Thyroid gland (tissue), 4 donors: ENCODE data around the gene SERINC2.

Experiments
- POLR2A ChIP-seq, 2 donors: fragments of 450-650 bp; IDR thresholded peaks; one replicate each; pipeline ENCODE4 v1.6.1; 2017; ENCODE audit warnings: antibody characterized with exemption in 2 of 2, mild to moderate bottlenecking in 2 of 2, moderate library complexity in 1 of 2
- TF ChIP-seq, protein P1 (sequence below), 6 experiments: fragments of 200-600 bp in 3 of 6; fragments of 450-650 bp in 3 of 6; sonication (generic) in 3 of 6; IDR thresholded peaks; one replicate each; pipeline ENCODE4 v1.5.1; 2016 to 2019; ENCODE audit warnings: antibody characterized with exemption in 6 of 6, mild to moderate bottlenecking in 2 of 6, inconsistent platforms in 1 of 6, moderate library complexity in 1 of 6

DNA sequence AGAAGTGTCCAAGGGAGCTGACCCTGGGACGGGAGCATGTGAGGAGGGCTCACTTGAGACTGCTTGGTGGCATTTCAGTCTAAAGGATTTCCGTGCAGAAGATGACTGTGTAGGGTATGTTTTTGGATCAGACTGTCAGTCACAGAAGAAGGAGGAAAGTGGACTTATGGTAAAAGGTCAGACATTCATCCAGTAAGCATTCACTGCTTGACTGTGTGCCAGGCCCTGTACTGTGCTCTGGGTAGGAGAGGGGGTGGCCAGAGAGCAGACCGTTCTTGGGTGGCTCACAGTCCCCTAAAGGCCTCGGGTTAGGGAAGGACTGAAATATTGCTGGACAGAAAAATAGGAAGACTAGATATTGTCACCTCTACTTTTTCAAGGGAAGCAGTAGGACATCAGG is 2.1 kb upstream of the SERINC2 start:
- TF ChIP-seq, protein P1, sequence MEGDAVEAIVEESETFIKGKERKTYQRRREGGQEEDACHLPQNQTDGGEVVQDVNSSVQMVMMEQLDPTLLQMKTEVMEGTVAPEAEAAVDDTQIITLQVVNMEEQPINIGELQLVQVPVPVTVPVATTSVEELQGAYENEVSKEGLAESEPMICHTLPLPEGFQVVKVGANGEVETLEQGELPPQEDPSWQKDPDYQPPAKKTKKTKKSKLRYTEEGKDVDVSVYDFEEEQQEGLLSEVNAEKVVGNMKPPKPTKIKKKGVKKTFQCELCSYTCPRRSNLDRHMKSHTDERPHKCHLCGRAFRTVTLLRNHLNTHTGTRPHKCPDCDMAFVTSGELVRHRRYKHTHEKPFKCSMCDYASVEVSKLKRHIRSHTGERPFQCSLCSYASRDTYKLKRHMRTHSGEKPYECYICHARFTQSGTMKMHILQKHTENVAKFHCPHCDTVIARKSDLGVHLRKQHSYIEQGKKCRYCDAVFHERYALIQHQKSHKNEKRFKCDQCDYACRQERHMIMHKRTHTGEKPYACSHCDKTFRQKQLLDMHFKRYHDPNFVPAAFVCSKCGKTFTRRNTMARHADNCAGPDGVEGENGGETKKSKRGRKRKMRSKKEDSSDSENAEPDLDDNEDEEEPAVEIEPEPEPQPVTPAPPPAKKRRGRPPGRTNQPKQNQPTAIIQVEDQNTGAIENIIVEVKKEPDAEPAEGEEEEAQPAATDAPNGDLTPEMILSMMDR (IDR thresholded peaks at IDR 0.05), result no peak
- no peak for TF ChIP-seq POLR2A (IDR thresholded peaks at IDR 0.05)
